Mammary epithelial cell (primary cell): ENCODE data around the gene COMMD1.

ENCODE experiments used
- EZH2 ChIP-seq: IDR thresholded peaks from 2 replicates; pipeline ENCODE4 v1.6.1; 2012; ENCODE audit warnings: low read length, inconsistent platforms, borderline replicate concordance
- TF ChIP-seq, protein P1 (sequence below), 2 donors: IDR thresholded peaks in 1 of 2; conservative IDR thresholded peaks in 1 of 2; 2 replicates each; pipeline ENCODE4 v1.5.1; 2011 to 2012; ENCODE audit warnings: inconsistent platforms in 2 of 2, low read length in 2 of 2, mild to moderate bottlenecking in 2 of 2, control low read depth in 1 of 2, low read depth in 1 of 2; ENCODE audit not compliant: insufficient read depth in 1 of 2; ENCODE audit errors: extremely low read depth in 1 of 2

DNA sequence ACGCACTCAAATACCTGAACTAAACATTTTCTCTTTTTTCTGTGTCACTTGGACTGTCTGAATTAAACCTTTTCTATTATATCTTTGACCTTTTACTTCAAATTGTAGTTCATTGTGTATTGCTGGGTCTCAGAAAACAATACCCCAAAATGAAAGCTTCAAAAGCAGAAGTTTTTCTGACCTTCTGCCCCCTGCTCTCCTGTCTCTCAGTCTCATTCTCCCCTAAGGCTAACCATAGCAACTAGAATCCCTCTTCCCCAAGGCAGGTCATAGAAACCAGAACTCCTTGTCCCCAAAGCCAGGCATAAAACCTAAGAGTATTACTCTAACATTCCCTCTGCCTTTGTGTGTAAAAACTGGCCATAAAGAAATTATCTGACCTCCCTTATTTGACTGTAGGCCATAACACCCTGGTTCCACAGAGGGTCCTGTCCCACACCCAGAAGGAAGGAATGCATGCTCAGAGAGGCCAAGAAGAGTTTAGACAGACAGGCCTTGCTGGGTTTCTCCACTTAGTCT lies 197.0 kb downstream of the COMMD1 start:
- no peak for TF ChIP-seq EZH2
- TF ChIP-seq, protein P1, sequence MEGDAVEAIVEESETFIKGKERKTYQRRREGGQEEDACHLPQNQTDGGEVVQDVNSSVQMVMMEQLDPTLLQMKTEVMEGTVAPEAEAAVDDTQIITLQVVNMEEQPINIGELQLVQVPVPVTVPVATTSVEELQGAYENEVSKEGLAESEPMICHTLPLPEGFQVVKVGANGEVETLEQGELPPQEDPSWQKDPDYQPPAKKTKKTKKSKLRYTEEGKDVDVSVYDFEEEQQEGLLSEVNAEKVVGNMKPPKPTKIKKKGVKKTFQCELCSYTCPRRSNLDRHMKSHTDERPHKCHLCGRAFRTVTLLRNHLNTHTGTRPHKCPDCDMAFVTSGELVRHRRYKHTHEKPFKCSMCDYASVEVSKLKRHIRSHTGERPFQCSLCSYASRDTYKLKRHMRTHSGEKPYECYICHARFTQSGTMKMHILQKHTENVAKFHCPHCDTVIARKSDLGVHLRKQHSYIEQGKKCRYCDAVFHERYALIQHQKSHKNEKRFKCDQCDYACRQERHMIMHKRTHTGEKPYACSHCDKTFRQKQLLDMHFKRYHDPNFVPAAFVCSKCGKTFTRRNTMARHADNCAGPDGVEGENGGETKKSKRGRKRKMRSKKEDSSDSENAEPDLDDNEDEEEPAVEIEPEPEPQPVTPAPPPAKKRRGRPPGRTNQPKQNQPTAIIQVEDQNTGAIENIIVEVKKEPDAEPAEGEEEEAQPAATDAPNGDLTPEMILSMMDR (conservative IDR thresholded peaks at IDR 0.05 in 1 of 2, IDR thresholded peaks at IDR 0.05 in 1 of 2; ENCODE audit: extremely low read depth in 1 of 2, insufficient read depth in 1 of 2, low read depth in 1 of 2, low read length in 2 of 2), result no peak
